ENCODE measurements around the gene ZNF358. TPM values are rescaled to one million over a fixed set of nuclear protein-coding genes. Genes with fewer than 3 reads are reported as not detected.
A peak's percentile ranks its signal among the peaks of the same experiment; 100 is the strongest.
"Not testable (repeated sequence)": the region's sequence is repeated elsewhere in the genome, so short reads cannot be mapped to it uniquely, and the experiment has no call there.

The ZNF358 gene
- total RNA-seq, 6 experiments from 2014 or later: 15.3 to 35.1 (median 24.8) TPM

GRCh38 chr19:7534531-7535046 is 18.7 kb downstream of the ZNF358 start:
- intact Hi-C loops (cut with DNase I): loop anchor here in 1 of 2 donors (10.0 kb wide), 1 partner anchor 160 kb away; no protein-coding TSS in a partner anchor
- WGBS (ENCODE audit: insufficient coverage, low coverage, low lambda C conversion rate, missing lambda C conversion rate): 0% methylated on average over 5 of the region's 27 CpGs
- peaks cover 0 to 13% (median 3%) of the 10 kb centered on the region in 4 donors for H3K36me3 ChIP-seq
- ATAC-seq (peak; percentile 9 to 36 (median 24)), DNase-seq (peak in 2 of 3 donors; percentile 59 to 62)
- TF ChIP-seq POLR2A (IDR thresholded peaks at IDR 0.05): no peak
- peak in 1 of 4 donors; percentile 5 for TF ChIP-seq CTCF (IDR thresholded peaks at IDR 0.05)
- H3K4me3 ChIP-seq: peak overlapping the region; percentile 80 to 92 (median 83)
- H3K27ac ChIP-seq: peak overlapping the region; percentile 66 to 90 (median 84)
- H3K9me3 ChIP-seq: no peaks in the 10 kb centered on the region
- no peaks in the 10 kb centered on the region for H3K27me3 ChIP-seq
- peaks cover 0 to 10% (median 0%) of the 10 kb centered on the region in 4 donors for H3K4me1 ChIP-seq

DNA sequence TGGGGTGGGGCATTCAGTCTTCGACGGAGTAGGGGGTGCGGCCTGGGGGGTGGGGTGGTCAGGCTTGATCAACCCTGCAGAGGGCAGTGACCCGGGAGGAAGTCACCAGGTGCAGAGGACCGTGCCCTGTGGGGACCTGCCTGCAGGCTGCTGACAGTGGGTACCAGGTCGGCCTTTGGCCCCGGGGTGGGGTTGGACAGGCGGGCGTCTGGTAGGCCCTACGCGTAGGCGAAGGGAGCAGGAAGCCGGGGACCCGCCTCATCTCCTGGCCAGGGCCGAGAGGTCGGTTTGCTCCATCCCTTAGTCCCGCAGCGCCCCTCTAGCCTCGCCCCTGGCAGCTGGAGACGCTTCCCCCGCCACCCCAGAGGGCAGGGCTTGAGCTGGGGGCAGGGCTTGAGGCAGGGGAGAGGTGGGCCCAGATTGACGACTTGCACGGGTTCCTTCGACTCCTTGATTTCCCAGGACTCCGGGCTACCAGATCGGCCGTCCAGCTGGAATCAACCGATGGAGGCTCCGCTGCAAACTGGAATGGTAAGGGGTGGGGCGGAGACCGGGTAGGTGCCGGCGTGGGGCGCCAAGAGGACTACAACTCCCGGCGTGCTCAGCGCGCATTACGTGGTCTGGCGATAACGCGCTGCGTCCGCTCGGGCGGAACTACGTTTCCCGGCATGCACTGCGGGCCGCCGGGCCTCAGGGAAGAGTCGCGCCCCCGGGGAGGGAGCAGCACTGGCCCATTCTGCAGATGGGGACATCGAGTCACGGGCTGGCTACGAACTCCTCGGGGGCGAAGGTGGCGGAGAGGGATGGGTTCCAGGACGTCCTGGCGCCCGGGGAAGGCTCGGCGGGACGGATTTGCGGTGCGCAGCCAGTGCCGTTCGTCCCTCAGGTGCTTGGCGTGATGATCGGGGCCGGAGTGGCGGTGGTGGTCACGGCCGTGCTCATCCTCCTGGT is 19.4 kb downstream of the ZNF358 start, which contains the start of gene PNPLA6:
Gene PNPLA6 (plus strand): TSS at position 671 of the 951 bp plus-strand sequence. CDS start 72 bp downstream, at position 743.
- DNase-seq: peak; percentile 97 to 98 (median 98)
- Histone ChIP-seq H3K27me3 (no peaks in the 10 kb centered on the region), H3K9me3 (no peaks in the 10 kb centered on the region), H3K4me3 (peak within 1 kb of the TSS; percentile 80 to 92 (median 83)), H3K27ac (peak within 1 kb of the TSS; percentile 66 to 90 (median 84)), H3K36me3 (peaks cover 0 to 16% (median 3%) of the 10 kb centered on the region in 4 donors), H3K4me1 (peaks cover 0 to 10% (median 0%) of the 10 kb centered on the region in 4 donors)
- peak; percentile 86 to 88 (median 86) for ATAC-seq
- intact Hi-C loops (cut with DNase I): loop anchor here in 1 of 2 donors (10.0 kb wide), 1 partner anchor 161 kb away; no protein-coding TSS in a partner anchor
- 0% methylated on average over 3 of the region's 76 CpGs for WGBS (ENCODE audit: insufficient coverage, low coverage, low lambda C conversion rate, missing lambda C conversion rate)
- TF ChIP-seq CTCF (IDR thresholded peaks at IDR 0.05) (no peak), POLR2A (IDR thresholded peaks at IDR 0.05) (peak; percentile 68)

- peak overlapping the region; percentile 80 to 92 (median 83) for H3K4me3 ChIP-seq
- no peaks in the 10 kb centered on the region for H3K27me3 ChIP-seq
- ATAC-seq (no peak), DNase-seq (peak in 1 of 3 donors; percentile 35)
- H3K9me3 ChIP-seq: no peaks in the 10 kb centered on the region
- H3K36me3 ChIP-seq: peaks cover 0 to 23% (median 3%) of the 10 kb centered on the region in 4 donors
- peak overlapping the region; percentile 66 to 90 (median 84) for H3K27ac ChIP-seq
- intact Hi-C loops (cut with DNase I): loop anchor here in 1 of 2 donors (10.0 kb wide), 1 partner anchor 161 kb away; no protein-coding TSS in a partner anchor
- H3K4me1 ChIP-seq: peaks cover 0 to 10% (median 0%) of the 10 kb centered on the region in 4 donors
- TF ChIP-seq CTCF (IDR thresholded peaks at IDR 0.05) (no peak), POLR2A (IDR thresholded peaks at IDR 0.05) (no peak)
- 43% methylated on average over 6 of the region's 30 CpGs for WGBS (ENCODE audit: insufficient coverage, low coverage, low lambda C conversion rate, missing lambda C conversion rate)
These were observed 20.2 kb downstream of the ZNF358 start for GRCh38 chr19:7535998-7536695.

DNA sequence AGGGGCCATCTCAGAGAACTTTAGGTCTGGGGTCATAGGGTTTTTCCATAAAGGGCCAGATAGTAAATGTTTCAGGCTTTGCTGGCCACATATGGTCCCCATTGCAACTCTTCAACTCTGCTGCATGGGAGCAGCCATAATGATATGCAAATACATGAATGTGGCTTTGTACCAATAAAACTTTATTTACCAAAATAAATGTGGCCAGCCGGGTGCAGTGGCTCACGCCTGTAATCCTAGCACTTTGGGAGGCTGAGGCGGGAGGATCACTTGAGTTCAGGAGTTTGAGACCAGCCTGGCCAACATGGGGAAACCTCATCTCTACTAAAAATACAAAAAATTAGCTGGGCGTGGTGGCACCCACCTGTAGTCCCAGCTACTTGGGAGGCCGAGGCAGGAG is 23.1 kb downstream of the ZNF358 start:
- H3K9me3 ChIP-seq, H3K4me1 ChIP-seq, DNase-seq, H3K27me3 ChIP-seq, H3K27ac ChIP-seq, ATAC-seq, H3K4me3 ChIP-seq: not testable (repeated sequence)
- peaks cover 0 to 47% (median 8%) of the 10 kb centered on the region in 4 donors for H3K36me3 ChIP-seq
- intact Hi-C loops (cut with DNase I): loop anchor here in 1 of 2 donors (10.0 kb wide), 1 partner anchor 164 kb away; no protein-coding TSS in a partner anchor
- 100% methylated on average over 3 of the region's 5 CpGs for WGBS (ENCODE audit: insufficient coverage, low coverage, low lambda C conversion rate, missing lambda C conversion rate)

All from right lobe of liver (tissue), 6 donors.